DLD1 (cell line): ENCODE data around the gene MAD2L2.

Experiments used
- in situ Hi-C: cut with HindIII; loops from 2 replicates; pipeline ENCODE4 v1.10.0; 2017; ENCODE audit warnings: low sequenced_read_pairs

Gene MAD2L2

GRCh38 chr1:11706292-11706691, 25.3 kb upstream of the MAD2L2 start:
- in situ Hi-C loops, result no loop called here

GRCh38 chr1:11705596-11705995, 24.6 kb upstream of the MAD2L2 start:
- in situ Hi-C loops, result no loop called here

GRCh38 chr1:11704691-11705475, 23.9 kb upstream of the MAD2L2 start:
- in situ Hi-C loops, result no loop called here

- in situ Hi-C loops, result no loop called here
Measured at GRCh38 chr1:11704194-11704529, 23.2 kb upstream of the MAD2L2 start.

- in situ Hi-C loops, result no loop called here
Measured at GRCh38 chr1:11703357-11704193, 22.6 kb upstream of the MAD2L2 start.

GRCh38 chr1:11701981-11702803, 21.2 kb upstream of the MAD2L2 start:
- in situ Hi-C loops, result no loop called here

GRCh38 chr1:11701551-11701961, 20.6 kb upstream of the MAD2L2 start:
- in situ Hi-C loops, result no loop called here

- in situ Hi-C loops, result no loop called here
Measured at GRCh38 chr1:11700601-11701467, 19.9 kb upstream of the MAD2L2 start.

- in situ Hi-C loops, result no loop called here
Measured at GRCh38 chr1:11697893-11698210, 16.9 kb upstream of the MAD2L2 start.

- in situ Hi-C loops, result no loop called here
Measured at GRCh38 chr1:11697188-11697892, 16.4 kb upstream of the MAD2L2 start.

GRCh38 chr1:11695861-11696260, 14.9 kb upstream of the MAD2L2 start:
- in situ Hi-C loops, result no loop called here

- in situ Hi-C loops, result no loop called here
Measured at GRCh38 chr1:11693917-11694316, 13.0 kb upstream of the MAD2L2 start.

GRCh38 chr1:11693024-11693590, 12.2 kb upstream of the MAD2L2 start:
- in situ Hi-C loops, result no loop called here

- in situ Hi-C loops, result no loop called here
Measured at GRCh38 chr1:11691928-11692711, 11.2 kb upstream of the MAD2L2 start.

- in situ Hi-C loops, result no loop called here
Measured at GRCh38 chr1:11691302-11691914, 10.5 kb upstream of the MAD2L2 start, which contains the start of gene DRAXIN. Gene DRAXIN, plus strand, starts transcription at chr1:11691710. Its CDS starts 14,549 bp downstream, at chr1:11706259.

GRCh38 chr1:11690397-11691301, 9.7 kb upstream of the MAD2L2 start:
- in situ Hi-C loops, result no loop called here

GRCh38 chr1:11688506-11688905, 7.6 kb upstream of the MAD2L2 start:
- in situ Hi-C loops, result no loop called here
